GM10266 (cell line): ENCODE data around the gene DPAGT1.
A peak's percentile ranks its signal among the peaks of the same experiment; 100 is the strongest.
"Not testable (repeated sequence)": the region's sequence is repeated elsewhere in the genome, so short reads cannot be mapped to it uniquely, and the experiment has no call there.

Experiments used
- DNase-seq: peaks from one replicate; pipeline ENCODE4 v3.0.0; 2012; ENCODE audit errors: extremely low spot score
- CTCF ChIP-seq: IDR thresholded peaks from 2 replicates; pipeline ENCODE4 v1.5.1; 2012; ENCODE audit warnings: mild to moderate bottlenecking, low read depth; ENCODE audit not compliant: control insufficient read depth, insufficient read depth; ENCODE audit errors: missing control alignments

DPAGT1 gene

GRCh38 chr11:119062779-119063178 is 38.9 kb downstream of the DPAGT1 start:
- no peak for TF ChIP-seq CTCF
- DNase-seq, result no peak

GRCh38 chr11:119061256-119061655 is 40.4 kb downstream of the DPAGT1 start:
- no peak for DNase-seq

GRCh38 chr11:119059128-119059527 is 42.5 kb downstream of the DPAGT1 start:
- not testable (repeated sequence) for DNase-seq

More at GRCh38 chr11:119061256-119061655, 40.4 kb downstream of the DPAGT1 start:
- no peak for TF ChIP-seq CTCF

GRCh38 chr11:119057000-119057769 is 44.5 kb downstream of the DPAGT1 start, which contains the start of gene HYOU1:
TSS of gene HYOU1 (minus strand) at chr11:119057205. CDS start at chr11:119056160, 1,045 bp downstream.
- peak; percentile 28 for TF ChIP-seq CTCF
- DNase-seq, result peak; percentile 99

- DNase-seq, result peak; percentile 37
- no peak for TF ChIP-seq CTCF
Measured at GRCh38 chr11:119056421-119056999, 45.1 kb downstream of the DPAGT1 start.

GRCh38 chr11:119055901-119056300 is 45.8 kb downstream of the DPAGT1 start:
- peak; percentile 34 for TF ChIP-seq CTCF
- DNase-seq, result no peak

- DNase-seq, result no peak
- no peak for TF ChIP-seq CTCF
Measured at GRCh38 chr11:119054418-119054817, 47.2 kb downstream of the DPAGT1 start.
